ENCODE measurements around the gene IGSF8. TPM values are rescaled to one million over a fixed set of nuclear protein-coding genes. Genes with fewer than 3 reads are reported as not detected.

The IGSF8 gene
- total RNA-seq, 1 experiment from 2014 or later = 18.8 TPM

DNA sequence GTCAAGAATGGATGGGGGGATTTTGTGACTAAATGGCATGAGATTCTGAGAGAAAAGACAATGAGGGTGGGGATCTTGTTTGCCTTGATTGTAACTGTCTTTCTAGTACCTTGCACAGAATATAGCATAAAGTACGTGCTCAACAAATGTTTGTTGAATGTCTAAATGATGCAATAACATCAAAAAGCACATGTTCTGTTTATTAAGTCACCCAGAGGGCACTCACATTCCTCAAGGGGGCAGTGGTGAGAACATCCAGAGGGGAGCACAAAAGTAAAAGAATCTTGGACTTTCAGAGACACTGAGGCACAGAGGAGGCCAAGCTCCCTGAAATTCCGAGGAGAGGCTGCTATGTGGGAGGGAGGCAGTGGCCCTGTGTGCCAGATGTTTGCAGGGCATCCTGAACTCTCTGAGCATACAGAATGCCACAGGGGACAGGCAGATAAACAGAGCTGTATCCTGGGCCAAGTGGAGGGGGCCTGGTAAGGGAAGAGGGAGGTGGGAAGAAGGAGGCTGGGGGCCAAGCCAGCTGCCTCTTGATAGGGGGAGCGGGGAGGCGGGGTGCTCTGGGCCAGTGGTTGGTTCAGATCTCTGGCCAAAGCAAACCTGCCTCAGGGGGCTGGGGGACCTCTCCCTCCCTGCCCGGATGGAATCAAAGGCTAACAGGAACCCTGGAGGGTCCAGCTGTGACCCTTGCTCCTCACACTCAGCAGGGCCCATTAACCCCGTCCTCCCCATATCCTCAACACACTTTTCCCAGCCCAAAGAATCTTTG lies 10.7 kb upstream of the IGSF8 start:
- no TSS peak for BruUV-seq (replicated peaks)
- ATAC-seq (peak; percentile 54), DNase-seq (ENCODE audit: low read depth, low spot score) (no peak)
- CTCF ChIA-PET = interaction anchor here (0.7 to 1.1 kb wide), 2 partner anchors 44 to 111 kb away, joined by 3 to 9 read pairs; no protein-coding TSS in a partner anchor
- Histone ChIP-seq H3K27me3 (ENCODE audit: control insufficient read depth, insufficient read depth, low read length) (no peaks in the 10 kb centered on the region), H3K4me1 (ENCODE audit: control insufficient read depth, insufficient read depth, low read length) (no peaks in the 10 kb centered on the region; the same call in 1 of the 2 replicates), H3K4me3 (ENCODE audit: low read depth in 2 of 2, low read length in 2 of 2) (no peak overlapping the region), H3K27ac (ENCODE audit: low read length) (peak overlapping the region; percentile 51; the same call in 1 of the 2 replicates), H3K36me3 (ENCODE audit: control insufficient read depth, insufficient read depth, low read length) (no peaks in the 10 kb centered on the region), H3K9me3 (ENCODE audit: control insufficient read depth, insufficient read depth, low read depth, low read length) (no peaks in the 10 kb centered on the region)
- in situ Hi-C loops (cut with HindIII; ENCODE audit: low pct_unique_long_range_greater_than_20kb, low sequenced_read_pairs) = no loop called here
- intact Hi-C loops (cut with micrococcal nuclease; ENCODE audit: unreplicated experiment) = loop anchor here (10.0 kb wide), 1 partner anchor 86 kb away; the partner anchor contains the start of gene CASQ1
- POLR2A ChIA-PET = no interaction called here
- TF ChIP-seq, protein P1, sequence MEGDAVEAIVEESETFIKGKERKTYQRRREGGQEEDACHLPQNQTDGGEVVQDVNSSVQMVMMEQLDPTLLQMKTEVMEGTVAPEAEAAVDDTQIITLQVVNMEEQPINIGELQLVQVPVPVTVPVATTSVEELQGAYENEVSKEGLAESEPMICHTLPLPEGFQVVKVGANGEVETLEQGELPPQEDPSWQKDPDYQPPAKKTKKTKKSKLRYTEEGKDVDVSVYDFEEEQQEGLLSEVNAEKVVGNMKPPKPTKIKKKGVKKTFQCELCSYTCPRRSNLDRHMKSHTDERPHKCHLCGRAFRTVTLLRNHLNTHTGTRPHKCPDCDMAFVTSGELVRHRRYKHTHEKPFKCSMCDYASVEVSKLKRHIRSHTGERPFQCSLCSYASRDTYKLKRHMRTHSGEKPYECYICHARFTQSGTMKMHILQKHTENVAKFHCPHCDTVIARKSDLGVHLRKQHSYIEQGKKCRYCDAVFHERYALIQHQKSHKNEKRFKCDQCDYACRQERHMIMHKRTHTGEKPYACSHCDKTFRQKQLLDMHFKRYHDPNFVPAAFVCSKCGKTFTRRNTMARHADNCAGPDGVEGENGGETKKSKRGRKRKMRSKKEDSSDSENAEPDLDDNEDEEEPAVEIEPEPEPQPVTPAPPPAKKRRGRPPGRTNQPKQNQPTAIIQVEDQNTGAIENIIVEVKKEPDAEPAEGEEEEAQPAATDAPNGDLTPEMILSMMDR (IDR thresholded peaks at IDR 0.05) = no peak; the same call in 1 of the 2 replicates
- TF ChIP-seq TCF7L2 (IDR thresholded peaks at IDR 0.05; ENCODE audit: low read depth, low read length) (peak; percentile 81), SIN3A (IDR thresholded peaks at IDR 0.05; ENCODE audit: borderline replicate concordance, insufficient read depth, low read depth, low read length) (no peak), POLR2AphosphoS5 (IDR thresholded peaks at IDR 0.05; ENCODE audit: low read depth, low read length) (no peak)
- TF ChIP-seq, protein P2, sequence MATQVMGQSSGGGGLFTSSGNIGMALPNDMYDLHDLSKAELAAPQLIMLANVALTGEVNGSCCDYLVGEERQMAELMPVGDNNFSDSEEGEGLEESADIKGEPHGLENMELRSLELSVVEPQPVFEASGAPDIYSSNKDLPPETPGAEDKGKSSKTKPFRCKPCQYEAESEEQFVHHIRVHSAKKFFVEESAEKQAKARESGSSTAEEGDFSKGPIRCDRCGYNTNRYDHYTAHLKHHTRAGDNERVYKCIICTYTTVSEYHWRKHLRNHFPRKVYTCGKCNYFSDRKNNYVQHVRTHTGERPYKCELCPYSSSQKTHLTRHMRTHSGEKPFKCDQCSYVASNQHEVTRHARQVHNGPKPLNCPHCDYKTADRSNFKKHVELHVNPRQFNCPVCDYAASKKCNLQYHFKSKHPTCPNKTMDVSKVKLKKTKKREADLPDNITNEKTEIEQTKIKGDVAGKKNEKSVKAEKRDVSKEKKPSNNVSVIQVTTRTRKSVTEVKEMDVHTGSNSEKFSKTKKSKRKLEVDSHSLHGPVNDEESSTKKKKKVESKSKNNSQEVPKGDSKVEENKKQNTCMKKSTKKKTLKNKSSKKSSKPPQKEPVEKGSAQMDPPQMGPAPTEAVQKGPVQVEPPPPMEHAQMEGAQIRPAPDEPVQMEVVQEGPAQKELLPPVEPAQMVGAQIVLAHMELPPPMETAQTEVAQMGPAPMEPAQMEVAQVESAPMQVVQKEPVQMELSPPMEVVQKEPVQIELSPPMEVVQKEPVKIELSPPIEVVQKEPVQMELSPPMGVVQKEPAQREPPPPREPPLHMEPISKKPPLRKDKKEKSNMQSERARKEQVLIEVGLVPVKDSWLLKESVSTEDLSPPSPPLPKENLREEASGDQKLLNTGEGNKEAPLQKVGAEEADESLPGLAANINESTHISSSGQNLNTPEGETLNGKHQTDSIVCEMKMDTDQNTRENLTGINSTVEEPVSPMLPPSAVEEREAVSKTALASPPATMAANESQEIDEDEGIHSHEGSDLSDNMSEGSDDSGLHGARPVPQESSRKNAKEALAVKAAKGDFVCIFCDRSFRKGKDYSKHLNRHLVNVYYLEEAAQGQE (IDR thresholded peaks at IDR 0.05; ENCODE audit: insufficient read depth in 1 of 2, low read depth in 2 of 2, low read length in 1 of 2) = no peak

- intact Hi-C loops (cut with micrococcal nuclease; ENCODE audit: unreplicated experiment) = loop anchor here (10.0 kb wide), 1 partner anchor 87 kb away; the partner anchor contains the start of gene CASQ1
- in situ Hi-C loops (cut with HindIII; ENCODE audit: low pct_unique_long_range_greater_than_20kb, low sequenced_read_pairs) = no loop called here
- ChIA-PET POLR2A (no interaction called here), CTCF (no interaction called here)
- no peak for ATAC-seq
- no peaks in the 10 kb centered on the region for H3K27me3 ChIP-seq (ENCODE audit: control insufficient read depth, insufficient read depth, low read length)
- H3K9me3 ChIP-seq (ENCODE audit: control insufficient read depth, insufficient read depth, low read depth, low read length) = no peaks in the 10 kb centered on the region
- no peak overlapping the region for H3K27ac ChIP-seq (ENCODE audit: low read length)
- TF ChIP-seq POLR2AphosphoS5 (IDR thresholded peaks at IDR 0.05; ENCODE audit: low read depth, low read length) = no peak
- no peak for TF ChIP-seq SIN3A (IDR thresholded peaks at IDR 0.05; ENCODE audit: borderline replicate concordance, insufficient read depth, low read depth, low read length)
- TF ChIP-seq, protein P1 (IDR thresholded peaks at IDR 0.05) = no peak
- no peak for TF ChIP-seq TCF7L2 (IDR thresholded peaks at IDR 0.05; ENCODE audit: low read depth, low read length)
- TF ChIP-seq, protein P2 (IDR thresholded peaks at IDR 0.05; ENCODE audit: insufficient read depth in 1 of 2, low read depth in 2 of 2, low read length in 1 of 2) = no peak
- no peak for DNase-seq (ENCODE audit: low read depth, low spot score)
- H3K36me3 ChIP-seq (ENCODE audit: control insufficient read depth, insufficient read depth, low read length) = no peaks in the 10 kb centered on the region
- no TSS peak for BruUV-seq (replicated peaks)
- no peaks in the 10 kb centered on the region; the same call in 1 of the 2 replicates for H3K4me1 ChIP-seq (ENCODE audit: control insufficient read depth, insufficient read depth, low read length)
- no peak overlapping the region for H3K4me3 ChIP-seq (ENCODE audit: low read depth in 2 of 2, low read length in 2 of 2)
These were observed 9.1 kb upstream of the IGSF8 start for GRCh38 chr1:160107512-160107911.
